ENCODE data around the gene DLG2.

DLG2 gene

GRCh38 chr11:84884836-84885235 is 742.3 kb downstream of the DLG2 start:
- H4K20me1 ChIP-seq (ENCODE audit: control insufficient read depth, insufficient read depth, low read depth, low read length), result no peaks in the 10 kb centered on the region
- no peaks in the 10 kb centered on the region for H3K36me3 ChIP-seq (ENCODE audit: control insufficient read depth, low read length)
- no peak overlapping the region for H3K4me2 ChIP-seq (ENCODE audit: low read length)
- no peak for TF ChIP-seq EZH2phosphoT487 (IDR thresholded peaks at IDR 0.05; ENCODE audit: borderline replicate concordance, low read length)
- TF ChIP-seq CTCF (IDR thresholded peaks at IDR 0.05; ENCODE audit: low read depth, low read length, poor library complexity, severe bottlenecking), result no peak
- no peaks in the 10 kb centered on the region for H3F3A ChIP-seq (ENCODE audit: control insufficient read depth, insufficient read depth)
- H3K9me2 ChIP-seq (replicated peaks; ENCODE audit: control insufficient read depth, low read length), result no peaks in the 10 kb centered on the region
- H3K4me3 ChIP-seq (ENCODE audit: low read length), result no peak overlapping the region
- no peaks in the 10 kb centered on the region for H3K79me2 ChIP-seq (ENCODE audit: control insufficient read depth, low read length)
- H3K4me1 ChIP-seq (ENCODE audit: control insufficient read depth, low read length), result peaks cover 11% of the 10 kb centered on the region
- no peaks in the 10 kb centered on the region for H3K27me3 ChIP-seq (ENCODE audit: control insufficient read depth, low read length)
- H3K27ac ChIP-seq (ENCODE audit: low read depth, low read length), result no peak overlapping the region
- no peaks in the 10 kb centered on the region for H3K9me3 ChIP-seq (ENCODE audit: control insufficient read depth, insufficient read depth, low read length)

- Histone ChIP-seq H3K27ac (ENCODE audit: low read depth, low read length) (no peak overlapping the region), H3K4me2 (ENCODE audit: low read length) (no peak overlapping the region), H3K4me1 (ENCODE audit: control insufficient read depth, low read length) (peaks cover 5% of the 10 kb centered on the region), H3K79me2 (ENCODE audit: control insufficient read depth, low read length) (no peaks in the 10 kb centered on the region), H4K20me1 (ENCODE audit: control insufficient read depth, insufficient read depth, low read depth, low read length) (no peaks in the 10 kb centered on the region), H3K27me3 (ENCODE audit: control insufficient read depth, low read length) (no peaks in the 10 kb centered on the region), H3K9me2 (replicated peaks; ENCODE audit: control insufficient read depth, low read length) (no peaks in the 10 kb centered on the region), H3F3A (ENCODE audit: control insufficient read depth, insufficient read depth) (no peaks in the 10 kb centered on the region), H3K36me3 (ENCODE audit: control insufficient read depth, low read length) (no peaks in the 10 kb centered on the region), H3K9me3 (ENCODE audit: control insufficient read depth, insufficient read depth, low read length) (no peaks in the 10 kb centered on the region), H3K4me3 (ENCODE audit: low read length) (no peak overlapping the region)
- TF ChIP-seq EZH2phosphoT487 (IDR thresholded peaks at IDR 0.05; ENCODE audit: borderline replicate concordance, low read length) (no peak), CTCF (IDR thresholded peaks at IDR 0.05; ENCODE audit: low read depth, low read length, poor library complexity, severe bottlenecking) (no peak)
Observed at GRCh38 chr11:84882056-84882455, 745.1 kb downstream of the DLG2 start.

- Histone ChIP-seq H3K4me3 (ENCODE audit: low read length) (no peak overlapping the region), H3K4me2 (ENCODE audit: low read length) (no peak overlapping the region), H3K4me1 (ENCODE audit: control insufficient read depth, low read length) (no peaks in the 10 kb centered on the region), H3K27me3 (ENCODE audit: control insufficient read depth, low read length) (no peaks in the 10 kb centered on the region), H3K36me3 (ENCODE audit: control insufficient read depth, low read length) (no peaks in the 10 kb centered on the region), H3K79me2 (ENCODE audit: control insufficient read depth, low read length) (no peaks in the 10 kb centered on the region), H3K9me3 (ENCODE audit: control insufficient read depth, insufficient read depth, low read length) (no peaks in the 10 kb centered on the region), H4K20me1 (ENCODE audit: control insufficient read depth, insufficient read depth, low read depth, low read length) (no peaks in the 10 kb centered on the region), H3K27ac (ENCODE audit: low read depth, low read length) (no peak overlapping the region), H3F3A (ENCODE audit: control insufficient read depth, insufficient read depth) (no peaks in the 10 kb centered on the region), H3K9me2 (replicated peaks; ENCODE audit: control insufficient read depth, low read length) (no peaks in the 10 kb centered on the region)
- TF ChIP-seq CTCF (IDR thresholded peaks at IDR 0.05; ENCODE audit: low read depth, low read length, poor library complexity, severe bottlenecking) (no peak), EZH2phosphoT487 (IDR thresholded peaks at IDR 0.05; ENCODE audit: borderline replicate concordance, low read length) (no peak)
Observed at GRCh38 chr11:84871116-84871515, 756.0 kb downstream of the DLG2 start.

GRCh38 chr11:84870486-84870885 is 756.7 kb downstream of the DLG2 start:
- Histone ChIP-seq H3K27me3 (ENCODE audit: control insufficient read depth, low read length) (no peaks in the 10 kb centered on the region), H3K4me2 (ENCODE audit: low read length) (no peak overlapping the region), H3K4me1 (ENCODE audit: control insufficient read depth, low read length) (no peaks in the 10 kb centered on the region), H3K9me3 (ENCODE audit: control insufficient read depth, insufficient read depth, low read length) (no peaks in the 10 kb centered on the region), H3K27ac (ENCODE audit: low read depth, low read length) (no peak overlapping the region), H3K4me3 (ENCODE audit: low read length) (no peak overlapping the region), H3K36me3 (ENCODE audit: control insufficient read depth, low read length) (no peaks in the 10 kb centered on the region), H3F3A (ENCODE audit: control insufficient read depth, insufficient read depth) (no peaks in the 10 kb centered on the region), H4K20me1 (ENCODE audit: control insufficient read depth, insufficient read depth, low read depth, low read length) (no peaks in the 10 kb centered on the region), H3K79me2 (ENCODE audit: control insufficient read depth, low read length) (no peaks in the 10 kb centered on the region), H3K9me2 (replicated peaks; ENCODE audit: control insufficient read depth, low read length) (no peaks in the 10 kb centered on the region)
- TF ChIP-seq CTCF (IDR thresholded peaks at IDR 0.05; ENCODE audit: low read depth, low read length, poor library complexity, severe bottlenecking) (no peak), EZH2phosphoT487 (IDR thresholded peaks at IDR 0.05; ENCODE audit: borderline replicate concordance, low read length) (no peak)

Data from DOHH2 (cell line).